ENCODE measurements around the gene ILKAP.

ILKAP gene

DNA sequence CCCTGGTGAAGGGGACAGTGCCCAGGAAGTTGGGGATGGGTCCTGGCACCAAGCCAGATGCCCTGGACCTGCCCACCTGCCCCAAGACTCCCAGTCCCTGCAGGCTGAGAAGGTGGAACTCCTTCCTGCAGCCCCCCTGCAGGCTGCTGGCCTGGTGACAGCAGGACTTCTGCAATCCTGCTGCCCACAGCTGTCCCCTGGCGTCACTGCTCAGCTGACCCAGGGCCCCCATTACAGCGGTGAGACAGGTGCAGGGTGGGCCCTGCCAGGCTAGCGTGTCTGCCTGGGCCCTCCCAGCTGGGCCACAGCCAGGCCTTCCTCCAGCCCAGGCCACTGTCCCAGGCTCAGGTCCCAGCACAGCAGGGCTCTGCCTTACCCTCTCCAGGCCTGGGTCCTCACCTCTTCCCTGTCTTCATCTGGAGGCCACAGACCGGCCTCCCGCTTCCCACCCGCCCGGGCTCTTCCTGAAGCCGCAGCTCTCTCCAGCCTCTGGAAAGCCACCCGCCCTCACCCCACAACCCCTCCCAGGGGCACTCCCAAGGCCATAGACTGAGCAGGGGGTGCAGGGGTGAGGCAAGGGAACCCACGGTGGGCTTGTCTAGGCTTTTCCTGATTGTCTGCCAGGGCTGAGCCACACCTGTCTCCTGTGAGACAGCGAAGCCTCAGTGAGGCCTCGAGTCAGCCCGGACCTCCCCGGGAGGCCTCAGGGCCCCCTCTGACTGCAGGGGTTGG, 53.5 kb downstream of the ILKAP start:
- DNase-seq = no peak

DNA sequence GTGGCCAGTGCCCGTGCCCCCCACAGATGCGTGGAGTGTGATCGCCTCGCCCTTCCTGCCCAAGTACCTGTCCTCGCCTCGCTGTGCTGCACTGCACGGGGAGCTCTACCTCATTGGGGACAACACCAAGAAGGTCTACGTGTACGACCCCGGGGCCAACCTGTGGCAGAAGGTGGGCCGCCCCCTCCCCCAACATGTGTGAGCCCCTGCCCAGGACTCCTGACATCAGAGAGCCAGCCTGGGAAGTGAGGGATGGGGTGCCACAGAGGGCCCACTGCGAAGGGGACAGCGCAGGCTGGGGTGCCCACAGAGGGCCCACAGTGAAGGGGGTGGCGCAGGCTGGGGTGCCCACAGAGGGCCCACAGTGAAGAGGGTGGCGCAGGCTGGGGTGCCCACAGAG, 54.5 kb downstream of the ILKAP start:
- DNase-seq = no peak

DNA sequence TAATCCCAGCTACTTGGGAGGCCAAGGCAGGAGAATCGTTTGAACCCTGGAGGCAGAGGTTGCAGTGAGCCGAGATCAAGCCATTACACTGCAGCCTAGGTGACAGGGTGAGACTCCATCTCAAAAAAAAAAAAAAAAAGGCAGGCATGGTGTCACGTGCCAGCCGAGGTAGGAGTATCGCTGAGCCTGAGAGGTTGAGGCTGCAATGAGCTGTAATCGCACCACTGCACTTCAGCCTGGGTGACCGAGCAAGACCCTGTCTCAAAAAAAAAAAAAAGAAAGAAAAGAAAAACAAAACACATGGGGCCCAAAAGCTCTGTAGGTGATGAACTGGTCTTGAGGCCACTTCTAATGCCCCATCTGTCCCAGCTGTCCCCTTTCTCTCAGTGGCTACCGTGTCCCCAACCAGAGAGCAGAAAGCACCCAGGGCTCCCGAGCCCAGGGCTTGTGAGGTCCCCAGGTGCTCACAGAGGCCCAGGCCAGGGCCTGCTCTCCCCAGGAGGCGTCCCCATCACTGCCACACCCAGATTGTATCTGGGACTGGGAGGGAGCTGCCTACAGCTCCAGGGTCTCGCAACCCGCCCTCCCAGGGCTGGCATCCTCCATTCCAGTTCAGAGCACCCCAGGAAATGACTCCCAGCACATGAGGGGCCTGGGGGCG, 56.5 kb downstream of the ILKAP start:
- DNase-seq = no peak

DNA sequence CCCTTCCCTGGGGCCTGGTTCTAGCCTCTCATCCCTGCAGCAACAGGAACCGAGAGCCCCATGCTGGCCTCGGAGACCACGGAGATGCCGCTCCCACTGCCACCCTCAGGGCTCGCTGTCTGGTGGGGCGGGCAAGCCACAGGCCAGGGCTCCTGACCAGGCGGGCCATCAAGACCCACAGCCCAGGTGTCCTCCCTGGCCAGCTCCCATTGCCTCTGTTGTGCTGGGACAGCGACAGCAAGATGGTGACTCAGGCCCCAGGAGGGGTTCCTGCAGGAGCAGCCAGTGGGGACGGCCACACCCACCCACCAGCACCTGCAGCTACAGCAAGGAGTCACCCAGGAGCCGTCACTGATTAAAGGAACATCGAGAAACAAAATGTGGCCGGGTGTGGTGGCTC, 57.6 kb downstream of the ILKAP start:
- no peak for DNase-seq

GRCh38 chr2:238145046-238145445, 58.4 kb downstream of the ILKAP start:
- no peak for DNase-seq

GRCh38 chr2:238144262-238144661, 59.2 kb downstream of the ILKAP start:
- DNase-seq = no peak

GRCh38 chr2:238143239-238143951, 60.1 kb downstream of the ILKAP start:
- no peak for DNase-seq

- DNase-seq = no peak
Measured at GRCh38 chr2:238142382-238143205, 60.9 kb downstream of the ILKAP start.

GRCh38 chr2:238141541-238142318, 61.8 kb downstream of the ILKAP start:
- DNase-seq = peak; percentile 59

DNA sequence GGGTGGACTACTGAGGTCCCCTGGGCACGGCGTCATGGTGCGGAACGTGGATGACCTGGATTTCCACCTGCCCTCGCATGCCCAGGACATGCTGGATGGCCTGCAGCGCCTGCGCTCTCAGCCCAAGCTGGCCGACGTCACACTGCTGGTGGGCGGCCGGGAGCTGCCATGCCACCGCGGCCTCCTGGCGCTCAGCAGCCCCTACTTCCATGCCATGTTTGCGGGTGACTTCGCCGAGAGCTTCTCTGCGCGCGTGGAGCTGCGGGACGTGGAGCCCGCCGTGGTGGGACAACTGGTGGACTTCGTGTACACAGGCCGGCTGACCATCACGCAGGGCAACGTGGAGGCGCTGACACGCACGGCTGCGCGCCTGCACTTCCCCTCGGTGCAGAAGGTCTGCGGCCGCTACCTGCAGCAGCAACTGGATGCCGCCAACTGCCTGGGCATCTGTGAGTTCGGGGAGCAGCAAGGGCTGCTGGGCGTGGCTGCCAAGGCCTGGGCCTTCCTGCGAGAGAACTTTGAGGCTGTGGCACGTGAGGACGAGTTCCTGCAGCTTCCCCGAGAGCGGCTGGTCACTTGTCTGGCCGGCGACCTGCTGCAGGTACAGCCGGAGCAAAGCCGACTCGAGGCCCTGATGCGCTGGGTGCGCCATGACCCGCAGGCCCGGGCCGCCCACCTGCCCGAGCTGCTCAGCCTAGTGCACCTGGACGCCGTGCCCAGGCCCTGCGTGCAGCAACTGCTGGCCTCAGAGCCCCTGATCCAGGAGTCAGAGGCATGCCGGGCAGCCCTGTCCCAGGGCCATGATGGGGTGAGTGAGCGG, 62.6 kb downstream of the ILKAP start:
- no peak for DNase-seq

GRCh38 chr2:238140040-238140439, 63.5 kb downstream of the ILKAP start:
- no peak for DNase-seq

- DNase-seq = no peak
Measured at GRCh38 chr2:238139196-238140039, 64.1 kb downstream of the ILKAP start.

GRCh38 chr2:238138331-238139195, 64.9 kb downstream of the ILKAP start, which contains the start of gene KLHL30:
KLHL30 (plus strand) TSS chr2:238138668; CDS start chr2:238140755, 2,087 bp downstream.
- no peak for DNase-seq

DNA sequence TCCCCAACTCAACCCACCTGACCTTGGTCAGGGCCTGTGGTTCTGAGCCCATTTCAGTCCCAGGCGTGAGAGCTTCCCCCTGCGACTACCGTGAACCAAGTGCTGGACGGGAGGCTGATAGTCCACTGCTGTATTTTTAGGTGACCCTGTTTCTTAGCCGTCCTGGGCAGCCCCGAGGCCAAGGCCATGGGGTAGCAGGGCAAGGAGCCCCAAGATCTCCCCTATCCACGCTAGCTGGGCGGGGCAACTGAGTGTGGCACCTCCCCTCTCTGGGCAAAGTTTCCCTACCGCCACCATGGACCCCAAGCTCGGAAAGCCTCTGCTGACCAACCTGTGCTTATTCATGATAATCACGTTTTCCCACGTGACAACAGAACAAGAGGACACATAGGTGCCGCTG, 65.6 kb downstream of the ILKAP start:
- no peak for DNase-seq

- DNase-seq = peak; percentile 87
Measured at GRCh38 chr2:238136820-238137537, 66.5 kb downstream of the ILKAP start.

DNA sequence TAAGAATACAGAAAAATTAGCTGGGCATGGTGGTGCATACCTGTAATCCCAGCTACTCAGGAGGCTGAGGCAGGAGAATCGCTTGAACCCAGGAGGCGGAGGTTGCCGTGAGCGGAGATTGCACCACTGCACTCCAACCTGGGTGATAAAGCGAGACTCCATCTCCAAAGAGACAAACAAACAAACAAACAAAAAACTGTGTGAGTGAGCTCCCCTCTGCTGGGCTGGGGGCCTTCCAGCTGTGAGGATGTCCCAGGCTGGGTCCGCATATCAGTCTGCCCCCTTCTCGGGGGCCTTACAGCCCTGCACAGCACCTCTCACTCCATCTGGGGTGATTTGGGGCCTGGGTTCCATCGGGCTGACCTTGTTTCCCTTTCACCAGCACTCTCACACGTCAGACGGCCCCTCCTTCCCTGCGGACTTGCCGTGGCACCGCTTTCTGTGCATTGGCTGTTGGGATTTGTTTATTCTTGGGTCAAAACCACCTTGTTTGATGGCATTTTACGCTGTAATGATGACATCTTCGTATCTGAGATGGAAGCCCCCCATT, 67.8 kb downstream of the ILKAP start:
- no peak for DNase-seq

- no peak for DNase-seq
Measured at GRCh38 chr2:238134393-238134785, 69.1 kb downstream of the ILKAP start.

Measured in inflammatory macrophage treated with lipopolysaccharide for 4 hours (primary cell).